Lower leg skin (tissue), 3 donors: ENCODE results near the gene ATP2B3.

Experiments used
- CTCF ChIP-seq, 3 donors: fragments of 450-650 bp; IDR thresholded peaks; one replicate each; pipeline ENCODE4 v1.5.1; 2016; ENCODE audit warnings: antibody characterized with exemption in 3 of 3, mild to moderate bottlenecking in 3 of 3, moderate library complexity in 2 of 3
- POLR2A ChIP-seq, 2 donors: fragments of 450-650 bp; IDR thresholded peaks; one replicate each; pipeline ENCODE4 v1.6.1; 2016 to 2017; ENCODE audit warnings: antibody characterized with exemption in 2 of 2, mild to moderate bottlenecking in 1 of 2, moderate library complexity in 1 of 2

- TF ChIP-seq CTCF (IDR thresholded peaks at IDR 0.05) (no peak), POLR2A (IDR thresholded peaks at IDR 0.05) (no peak)
These were observed 7.1 kb upstream of the ATP2B3 start for GRCh38 chrX:153510383-153510782.
